Measurements from ENCODE around the gene RGS3. TPM values are rescaled to one million over a fixed set of nuclear protein-coding genes. Genes with fewer than 3 reads are reported as not detected.
A peak's percentile ranks its signal among the peaks of the same experiment; 100 is the strongest.

Gene RGS3
- total RNA-seq, 2 experiments from 2014 or later: 57.1 to 76.4 TPM

- no peaks in the 10 kb centered on the region for H3K4me1 Mint-ChIP-seq
- no peak overlapping the region for H3K4me3 Mint-ChIP-seq
- ATAC-seq: no peak
- H3K9me3 Mint-ChIP-seq (ENCODE audit: low read depth): no peaks in the 10 kb centered on the region
- H3K27me3 Mint-ChIP-seq: no peaks in the 10 kb centered on the region
- CTCF ChIA-PET: no interaction called here
- no peak overlapping the region for H3K27ac Mint-ChIP-seq
- peaks cover 2% of the 10 kb centered on the region for H3K36me3 Mint-ChIP-seq
- no peak for DNase-seq
These were observed 8.7 kb downstream of the RGS3 start for GRCh38 chr9:113472199-113472598.

- CTCF ChIA-PET: interaction anchor here (0.9 to 1.4 kb wide), 2 partner anchors 17 to 117 kb away, joined by 3 to 4 read pairs; no protein-coding TSS in a partner anchor
- H3K4me3 Mint-ChIP-seq: no peak overlapping the region
- H3K9me3 Mint-ChIP-seq (ENCODE audit: low read depth): no peaks in the 10 kb centered on the region
- ATAC-seq (no peak), DNase-seq (no peak)
- H3K27ac Mint-ChIP-seq: no peak overlapping the region
- peaks cover 4% of the 10 kb centered on the region for H3K27me3 Mint-ChIP-seq
- peaks cover 8% of the 10 kb centered on the region for H3K4me1 Mint-ChIP-seq
- H3K36me3 Mint-ChIP-seq: peaks cover 1% of the 10 kb centered on the region
These were observed 11.0 kb downstream of the RGS3 start for GRCh38 chr9:113474360-113475028.

- H3K27me3 Mint-ChIP-seq: peaks cover 4% of the 10 kb centered on the region
- no peak overlapping the region for H3K4me3 Mint-ChIP-seq
- DNase-seq (no peak), ATAC-seq (no peak)
- CTCF ChIA-PET: interaction anchor here (0.8 to 0.9 kb wide), 2 partner anchors 18 to 20 kb away, joined by 3 read pairs; no protein-coding TSS in a partner anchor
- peaks cover 12% of the 10 kb centered on the region for H3K4me1 Mint-ChIP-seq
- H3K36me3 Mint-ChIP-seq: peaks cover 1% of the 10 kb centered on the region
- H3K9me3 Mint-ChIP-seq (ENCODE audit: low read depth): no peaks in the 10 kb centered on the region
- H3K27ac Mint-ChIP-seq: no peak overlapping the region
These were observed 11.5 kb downstream of the RGS3 start for GRCh38 chr9:113475031-113475430.

GRCh38 chr9:113475992-113476391 lies 12.5 kb downstream of the RGS3 start:
- CTCF ChIA-PET: no interaction called here
- H3K27me3 Mint-ChIP-seq: peaks cover 4% of the 10 kb centered on the region
- H3K9me3 Mint-ChIP-seq (ENCODE audit: low read depth): no peaks in the 10 kb centered on the region
- no peak overlapping the region for H3K4me3 Mint-ChIP-seq
- ATAC-seq: no peak
- H3K36me3 Mint-ChIP-seq: no peaks in the 10 kb centered on the region
- peaks cover 12% of the 10 kb centered on the region for H3K4me1 Mint-ChIP-seq
- no peak for DNase-seq
- H3K27ac Mint-ChIP-seq: no peak overlapping the region

GRCh38 chr9:113476511-113476916 lies 13.0 kb downstream of the RGS3 start:
- CTCF ChIA-PET: interaction anchor here (1.3 kb wide), 1 partner anchor 35 kb away, joined by 3 read pairs; no protein-coding TSS in a partner anchor
- ATAC-seq: no peak
- H3K9me3 Mint-ChIP-seq (ENCODE audit: low read depth): no peaks in the 10 kb centered on the region
- no peak for DNase-seq
- H3K36me3 Mint-ChIP-seq: no peaks in the 10 kb centered on the region
- no peak overlapping the region for H3K4me3 Mint-ChIP-seq
- H3K27me3 Mint-ChIP-seq: peaks cover 4% of the 10 kb centered on the region
- H3K27ac Mint-ChIP-seq: no peak overlapping the region
- peaks cover 12% of the 10 kb centered on the region for H3K4me1 Mint-ChIP-seq

GRCh38 chr9:113477058-113477457 lies 13.5 kb downstream of the RGS3 start:
- H3K4me1 Mint-ChIP-seq: peaks cover 12% of the 10 kb centered on the region
- CTCF ChIA-PET: interaction anchor here (1.3 kb wide), 1 partner anchor 35 kb away, joined by 3 read pairs; no protein-coding TSS in a partner anchor
- DNase-seq (peak; percentile 21), ATAC-seq (no peak)
- H3K27ac Mint-ChIP-seq: no peak overlapping the region
- no peaks in the 10 kb centered on the region for H3K9me3 Mint-ChIP-seq (ENCODE audit: low read depth)
- no peaks in the 10 kb centered on the region for H3K36me3 Mint-ChIP-seq
- peaks cover 4% of the 10 kb centered on the region for H3K27me3 Mint-ChIP-seq
- H3K4me3 Mint-ChIP-seq: no peak overlapping the region

GRCh38 chr9:113477661-113478060 lies 14.1 kb downstream of the RGS3 start:
- Mint-ChIP-seq H3K4me3 (no peak overlapping the region), H3K9me3 (ENCODE audit: low read depth) (no peaks in the 10 kb centered on the region), H3K27me3 (peaks cover 4% of the 10 kb centered on the region), H3K4me1 (peaks cover 12% of the 10 kb centered on the region), H3K36me3 (no peaks in the 10 kb centered on the region), H3K27ac (no peak overlapping the region)
- ATAC-seq (no peak), DNase-seq (peak; percentile 40)
- CTCF ChIA-PET: interaction anchor here (1.3 kb wide), 1 partner anchor 34 kb away, joined by 3 read pairs; no protein-coding TSS in a partner anchor

- H3K27ac Mint-ChIP-seq: no peak overlapping the region
- ATAC-seq: peak; percentile 49
These were observed 15.7 kb downstream of the RGS3 start for GRCh38 chr9:113479174-113479621.

GRCh38 chr9:113480612-113481011 lies 17.1 kb downstream of the RGS3 start:
- no peak overlapping the region for H3K27ac Mint-ChIP-seq
- peaks cover 12% of the 10 kb centered on the region for H3K4me1 Mint-ChIP-seq
- H3K9me3 Mint-ChIP-seq (ENCODE audit: low read depth): no peaks in the 10 kb centered on the region
- H3K27me3 Mint-ChIP-seq: peaks cover 4% of the 10 kb centered on the region
- H3K4me3 Mint-ChIP-seq: no peak overlapping the region
- CTCF ChIA-PET: no interaction called here
- no peak for DNase-seq
- no peak for ATAC-seq
- no peaks in the 10 kb centered on the region for H3K36me3 Mint-ChIP-seq

More at GRCh38 chr9:113479174-113479621, 15.7 kb downstream of the RGS3 start:
- CTCF ChIA-PET: no interaction called here
- DNase-seq: peak; percentile 66
- no peak overlapping the region for H3K4me3 Mint-ChIP-seq
- no peaks in the 10 kb centered on the region for H3K36me3 Mint-ChIP-seq
- H3K4me1 Mint-ChIP-seq: peaks cover 12% of the 10 kb centered on the region
- no peaks in the 10 kb centered on the region for H3K9me3 Mint-ChIP-seq (ENCODE audit: low read depth)
- H3K27me3 Mint-ChIP-seq: peaks cover 4% of the 10 kb centered on the region

GRCh38 chr9:113481176-113481787 lies 17.8 kb downstream of the RGS3 start:
- peaks cover 12% of the 10 kb centered on the region for H3K4me1 Mint-ChIP-seq
- peaks cover 4% of the 10 kb centered on the region for H3K27me3 Mint-ChIP-seq
- no peak for ATAC-seq
- CTCF ChIA-PET: no interaction called here
- no peak for DNase-seq
- no peaks in the 10 kb centered on the region for H3K36me3 Mint-ChIP-seq
- H3K9me3 Mint-ChIP-seq (ENCODE audit: low read depth): no peaks in the 10 kb centered on the region
- H3K27ac Mint-ChIP-seq: no peak overlapping the region
- no peak overlapping the region for H3K4me3 Mint-ChIP-seq

- CTCF ChIA-PET: no interaction called here
- DNase-seq (no peak), ATAC-seq (no peak)
- no peaks in the 10 kb centered on the region for H3K36me3 Mint-ChIP-seq
- no peaks in the 10 kb centered on the region for H3K9me3 Mint-ChIP-seq (ENCODE audit: low read depth)
- no peak overlapping the region for H3K27ac Mint-ChIP-seq
- H3K4me1 Mint-ChIP-seq: peaks cover 12% of the 10 kb centered on the region
- H3K27me3 Mint-ChIP-seq: peaks cover 4% of the 10 kb centered on the region
- no peak overlapping the region for H3K4me3 Mint-ChIP-seq
These were observed 18.8 kb downstream of the RGS3 start for GRCh38 chr9:113482341-113482740.

- peaks cover 4% of the 10 kb centered on the region for H3K27me3 Mint-ChIP-seq
- no peaks in the 10 kb centered on the region for H3K36me3 Mint-ChIP-seq
- H3K27ac Mint-ChIP-seq: no peak overlapping the region
These were observed 19.6 kb downstream of the RGS3 start for GRCh38 chr9:113482991-113483675.

GRCh38 chr9:113483676-113484257 lies 20.2 kb downstream of the RGS3 start:
- DNase-seq: no peak
- Mint-ChIP-seq H3K9me3 (ENCODE audit: low read depth) (no peaks in the 10 kb centered on the region), H3K4me1 (peaks cover 12% of the 10 kb centered on the region), H3K27me3 (peaks cover 4% of the 10 kb centered on the region), H3K4me3 (no peak overlapping the region), H3K36me3 (no peaks in the 10 kb centered on the region), H3K27ac (no peak overlapping the region)
- CTCF ChIA-PET: interaction anchor here (1.0 to 1.1 kb wide), 2 partner anchors 12 to 98 kb away, joined by 3 to 4 read pairs; no protein-coding TSS in a partner anchor
- no peak for ATAC-seq

More at GRCh38 chr9:113482991-113483675, 19.6 kb downstream of the RGS3 start:
- Mint-ChIP-seq H3K4me3 (no peak overlapping the region), H3K9me3 (ENCODE audit: low read depth) (no peaks in the 10 kb centered on the region), H3K4me1 (peaks cover 12% of the 10 kb centered on the region)
- DNase-seq (no peak), ATAC-seq (no peak)
- CTCF ChIA-PET: no interaction called here

All from activated CD8-positive, alpha-beta memory T cell treated with anti-CD3 and anti-CD28 coated beads, Interleukin-2, amount 10 ng/mL, durations not matched to agents 7 days and 5 days (primary cell).